ENCODE results near the gene DENND2D. TPM values are rescaled to one million over a fixed set of nuclear protein-coding genes. Genes with fewer than 3 reads are reported as not detected.

DENND2D gene
- total and polyA plus RNA-seq, 11 donors = 0.96 to 23.9 (median 1.3) TPM

- WGBS, 4 donors = 48 to 68% (median 66%) methylated on average over 2 of the region's 2 CpGs
- Histone ChIP-seq H3K4me1 (peaks cover 0 to 69% (median 4%) of the 10 kb centered on the region in 12 donors), H3K9me3 (no peaks in the 10 kb centered on the region), H3K4me3 (no peak overlapping the region), H3K27ac (peak overlapping the region in 1 of 12 donors; percentile 15), H3K27me3 (no peaks in the 10 kb centered on the region), H3K36me3 (peaks cover 0 to 64% (median 54%) of the 10 kb centered on the region in 9 donors)
- ATAC-seq = no peak
- intact Hi-C loops (cut with DNase I) = no loop called here
- DNase-seq = no peak
- no peak for TF ChIP-seq CTCF (IDR thresholded peaks at IDR 0.05)
- no peak for TF ChIP-seq POLR2A (IDR thresholded peaks at IDR 0.05)
Observed at GRCh38 chr1:111148376-111148881, 52.0 kb downstream of the DENND2D start.

- ATAC-seq = no peak
- no peaks in the 10 kb centered on the region for H3K9me3 ChIP-seq
- no peak for DNase-seq
- H3K27me3 ChIP-seq = no peaks in the 10 kb centered on the region
- peaks cover 0 to 59% (median 50%) of the 10 kb centered on the region in 9 donors for H3K36me3 ChIP-seq
- peaks cover 0 to 73% (median 6%) of the 10 kb centered on the region in 12 donors for H3K4me1 ChIP-seq
- 30 to 40% (median 30%) methylated on average over 3 of the region's 3 CpGs for WGBS, 4 donors
- intact Hi-C loops (cut with DNase I) = no loop called here
- no peak overlapping the region for H3K27ac ChIP-seq
- no peak for TF ChIP-seq CTCF (IDR thresholded peaks at IDR 0.05)
- no peak for TF ChIP-seq POLR2A (IDR thresholded peaks at IDR 0.05)
- H3K4me3 ChIP-seq = no peak overlapping the region
Observed at GRCh38 chr1:111147948-111148347, 52.5 kb downstream of the DENND2D start.

GRCh38 chr1:111145963-111146768 is 54.3 kb downstream of the DENND2D start:
- intact Hi-C loops (cut with DNase I) = no loop called here
- DNase-seq = no peak
- H3K36me3 ChIP-seq = peaks cover 0 to 42% (median 37%) of the 10 kb centered on the region in 9 donors
- no peak for ATAC-seq
- no peaks in the 10 kb centered on the region for H3K9me3 ChIP-seq
- H3K27ac ChIP-seq = no peak overlapping the region
- TF ChIP-seq POLR2A (IDR thresholded peaks at IDR 0.05) (no peak), CTCF (IDR thresholded peaks at IDR 0.05) (no peak)
- H3K27me3 ChIP-seq = no peaks in the 10 kb centered on the region
- H3K4me1 ChIP-seq = peaks cover 0 to 79% (median 19%) of the 10 kb centered on the region in 12 donors
- no peak overlapping the region for H3K4me3 ChIP-seq

GRCh38 chr1:111145542-111145941 is 54.9 kb downstream of the DENND2D start:
- 92 to 95% (median 93%) methylated on average over 2 of the region's 2 CpGs for WGBS, 4 donors
- Histone ChIP-seq H3K27me3 (no peaks in the 10 kb centered on the region), H3K9me3 (no peaks in the 10 kb centered on the region), H3K4me3 (no peak overlapping the region), H3K27ac (no peak overlapping the region), H3K4me1 (peaks cover 0 to 80% (median 23%) of the 10 kb centered on the region in 12 donors), H3K36me3 (peaks cover 0 to 36% (median 31%) of the 10 kb centered on the region in 9 donors)
- TF ChIP-seq CTCF (IDR thresholded peaks at IDR 0.05) = no peak
- TF ChIP-seq POLR2A (IDR thresholded peaks at IDR 0.05) = no peak
- intact Hi-C loops (cut with DNase I) = no loop called here
- DNase-seq (no peak), ATAC-seq (peak in 1 of 4 donors; percentile 13)
